Gastrocnemius medialis (tissue), 4 donors: ENCODE measurements around the gene STUB1. TPM values are rescaled to one million over a fixed set of nuclear protein-coding genes. Genes with fewer than 3 reads are reported as not detected.

Experiments used
- ATAC-seq, 2 donors: fragments of 150-250 bp; one replicate each; pipeline ENCODE4 v1.9.1; 2016
- DNase-seq, 2 donors: peaks; one replicate each; pipeline ENCODE4 v3.0.0-alpha.2; 2019
- H3K27ac ChIP-seq, 4 donors: fragments of 200-600 bp; sonication (generic); 1 replicate in 1 of 4; 2 replicates in 3 of 4; pipeline ENCODE4 v1.5.1; 2016 to 2018; ENCODE audit warnings: mild to moderate bottlenecking in 2 of 4, moderate library complexity in 1 of 4
- H3K27me3 ChIP-seq, 3 donors: fragments of 200-600 bp; sonication (generic) in 2 of 3; 1 replicate in 1 of 3; 2 replicates in 2 of 3; pipeline versions ENCODE4 v1.5.1 to v1.6.0; 2016 to 2019; ENCODE audit warnings: mild to moderate bottlenecking in 1 of 3, moderate library complexity in 1 of 3
- H3K36me3 ChIP-seq, 2 donors: fragments of 200-600 bp; sonication (generic) in 1 of 2; one replicate each; pipeline ENCODE4 v1.5.1; 2017 to 2018
- H3K4me1 ChIP-seq, 2 donors: fragments of 200-600 bp; sonication (generic) in 1 of 2; one replicate each; pipeline ENCODE4 v1.5.1; 2016 to 2017; ENCODE audit warnings: mild to moderate bottlenecking in 2 of 2
- H3K4me3 ChIP-seq, 4 donors: fragments of 200-600 bp; sonication (generic) in 3 of 4; 1 replicate in 1 of 4; 2 replicates in 3 of 4; pipeline ENCODE4 v1.5.1; 2016 to 2019; ENCODE audit warnings: mild to moderate bottlenecking in 2 of 4
- H3K9me3 ChIP-seq, 3 donors: fragments of 200-600 bp; sonication (generic) in 2 of 3; 1 replicate in 1 of 3; 2 replicates in 2 of 3; pipeline ENCODE4 v1.5.1; 2016 to 2019
- CTCF ChIP-seq, 5 experiments: fragments of 450-650 bp in 3 of 5; fragments of 200-600 bp in 2 of 5; sonication (generic) in 2 of 5; IDR thresholded peaks in 4 of 5; conservative IDR thresholded peaks in 1 of 5; 1 replicate in 4 of 5; 2 replicates in 1 of 5; pipeline ENCODE4 v1.5.1; 2016 to 2019; ENCODE audit warnings: antibody characterized with exemption in 5 of 5, mild to moderate bottlenecking in 3 of 5, moderate library complexity in 3 of 5
- POLR2A ChIP-seq, 2 donors: fragments of 450-650 bp; IDR thresholded peaks; one replicate each; pipeline ENCODE4 v1.6.1; 2017; ENCODE audit warnings: antibody characterized with exemption in 2 of 2, mild to moderate bottlenecking in 2 of 2, moderate library complexity in 2 of 2
- in situ Hi-C, 4 donors: fragments of 200-750 bp; cut with MboI; loops; one replicate each; pipeline versions ENCODE4 v1.15.0 to v1.8.0; 2017; ENCODE audit warnings: low sequenced_read_pairs in 4 of 4
- intact Hi-C: fragments of 100-400 bp; cut with DNase I; formaldehyde crosslinking; loops from one replicate; pipeline ENCODE4 v1.15.1; 2023; ENCODE audit warnings: low total_unique reads
- total RNA-seq, 4 donors: library from RNA; depleted of rRNA; stranded (reverse); fragments of >200 nt; gene quantifications; one replicate each; pipeline versions ENCODE4 v1.1.0 to v1.2.3, GENCODE V29; 2016

Gene STUB1
- total RNA-seq, 4 donors from 2014 or later: 144 to 229 (median 204) TPM

- ATAC-seq (peak; percentile 86 to 89), DNase-seq (peak; percentile 94 to 97)
- in situ Hi-C loops (no loop called here), intact Hi-C loops (loop anchor here (1.0 to 2.0 kb wide), 3 partner anchors 25 to 110 kb away; partner anchors contain the start of gene CAPN15)
- no peaks in the 10 kb centered on the region for H3K27me3 ChIP-seq
- TF ChIP-seq CTCF (IDR thresholded peaks at IDR 0.05 in 4 of 5, conservative IDR thresholded peaks at IDR 0.05 in 1 of 5): no peak
- peak; percentile 66 to 68 for TF ChIP-seq POLR2A (IDR thresholded peaks at IDR 0.05)
- peak within 1 kb of the TSS; percentile 81 to 98 (median 96) for H3K4me3 ChIP-seq
- peaks cover 11 to 24% of the 10 kb centered on the region in 2 donors for H3K4me1 ChIP-seq
- peaks cover 0 to 8% of the 10 kb centered on the region in 2 donors for H3K36me3 ChIP-seq
- H3K27ac ChIP-seq: peak within 1 kb of the TSS; percentile 94 to 100 (median 98)
- H3K9me3 ChIP-seq: no peaks in the 10 kb centered on the region
These were observed 43.8 kb upstream of the STUB1 start, which contains the start of gene METTL26 for GRCh38 chr16:636206-637080. Gene METTL26, minus strand, starts transcription at chr16:636305. Its CDS starts 15 bp downstream, at chr16:636290.

GRCh38 chr16:637081-638018 is 42.9 kb upstream of the STUB1 start:
- H3K4me1 ChIP-seq: peaks cover 11 to 24% of the 10 kb centered on the region in 2 donors
- H3K4me3 ChIP-seq: peak overlapping the region; percentile 81 to 98 (median 96)
- in situ Hi-C loops (no loop called here), intact Hi-C loops (loop anchor here (1.0 to 2.0 kb wide), 3 partner anchors 24 to 111 kb away; partner anchors contain the start of gene CAPN15)
- ATAC-seq (no peak), DNase-seq (peak; percentile 87 to 93)
- no peaks in the 10 kb centered on the region for H3K27me3 ChIP-seq
- H3K9me3 ChIP-seq: no peaks in the 10 kb centered on the region
- no peak for TF ChIP-seq CTCF (IDR thresholded peaks at IDR 0.05 in 4 of 5, conservative IDR thresholded peaks at IDR 0.05 in 1 of 5)
- no peak for TF ChIP-seq POLR2A (IDR thresholded peaks at IDR 0.05)
- H3K27ac ChIP-seq: peak overlapping the region; percentile 94 to 100 (median 98)
- peaks cover 0 to 8% of the 10 kb centered on the region in 2 donors for H3K36me3 ChIP-seq

- in situ Hi-C loops: no loop called here
- H3K36me3 ChIP-seq: peaks cover 0 to 8% of the 10 kb centered on the region in 2 donors
- TF ChIP-seq POLR2A (IDR thresholded peaks at IDR 0.05) (no peak), CTCF (IDR thresholded peaks at IDR 0.05 in 4 of 5, conservative IDR thresholded peaks at IDR 0.05 in 1 of 5) (no peak)
- H3K4me3 ChIP-seq: no peak overlapping the region
- no peak for ATAC-seq
- intact Hi-C loops: no loop called here
- peaks cover 15 to 29% of the 10 kb centered on the region in 2 donors for H3K4me1 ChIP-seq
- H3K9me3 ChIP-seq: no peaks in the 10 kb centered on the region
- H3K27ac ChIP-seq: peak overlapping the region; percentile 94 to 100 (median 98)
- DNase-seq: no peak
- H3K27me3 ChIP-seq: no peaks in the 10 kb centered on the region
These were observed 42.1 kb upstream of the STUB1 start for GRCh38 chr16:638034-638543.

- intact Hi-C loops: no loop called here
- no peak for TF ChIP-seq CTCF (IDR thresholded peaks at IDR 0.05 in 4 of 5, conservative IDR thresholded peaks at IDR 0.05 in 1 of 5)
- TF ChIP-seq POLR2A (IDR thresholded peaks at IDR 0.05): no peak
These were observed 41.4 kb upstream of the STUB1 start for GRCh38 chr16:638836-639235.

More at GRCh38 chr16:638836-639235, 41.4 kb upstream of the STUB1 start:
- Histone ChIP-seq H3K9me3 (no peaks in the 10 kb centered on the region), H3K27me3 (no peaks in the 10 kb centered on the region), H3K36me3 (peaks cover 0 to 6% of the 10 kb centered on the region in 2 donors), H3K4me3 (no peak overlapping the region), H3K4me1 (peaks cover 20 to 36% of the 10 kb centered on the region in 2 donors), H3K27ac (peak overlapping the region; percentile 29 to 100 (median 96))
- ATAC-seq (no peak), DNase-seq (no peak)
- in situ Hi-C loops: no loop called here
